HUES48 (cell line): ENCODE data around the gene SLC35F5.
"Not testable (repeated sequence)": the region's sequence is repeated elsewhere in the genome, so short reads cannot be mapped to it uniquely, and the experiment has no call there.

Experiments used
- H3K27ac ChIP-seq: one replicate; pipeline ENCODE4 v1.7.0; 2013; ENCODE audit warnings: low read depth, low read length, inconsistent platforms
- H3K27me3 ChIP-seq: 2 replicates; pipeline ENCODE4 v1.6.1; 2013; ENCODE audit warnings: mild to moderate bottlenecking, low read length; ENCODE audit not compliant: control insufficient read depth, insufficient read depth
- H3K36me3 ChIP-seq: 2 replicates; pipeline ENCODE4 v1.6.1; 2013; ENCODE audit warnings: low read length; ENCODE audit not compliant: control insufficient read depth, insufficient read depth
- H3K4me1 ChIP-seq: 2 replicates; pipeline ENCODE4 v1.6.1; 2013; ENCODE audit warnings: mild to moderate bottlenecking, low read length; ENCODE audit not compliant: control insufficient read depth, insufficient read depth
- H3K4me3 ChIP-seq: 2 replicates; pipeline ENCODE4 v1.5.1; 2013; ENCODE audit warnings: mild to moderate bottlenecking, low read depth, low read length
- H3K9ac ChIP-seq: 2 replicates; pipeline ENCODE4 v1.6.1; 2013; ENCODE audit warnings: mild to moderate bottlenecking, low read depth, low read length, moderate library complexity
- H3K9me3 ChIP-seq: 2 replicates; pipeline ENCODE4 v1.6.1; 2013; ENCODE audit warnings: low read length; ENCODE audit not compliant: control insufficient read depth, insufficient read depth

SLC35F5 gene

DNA sequence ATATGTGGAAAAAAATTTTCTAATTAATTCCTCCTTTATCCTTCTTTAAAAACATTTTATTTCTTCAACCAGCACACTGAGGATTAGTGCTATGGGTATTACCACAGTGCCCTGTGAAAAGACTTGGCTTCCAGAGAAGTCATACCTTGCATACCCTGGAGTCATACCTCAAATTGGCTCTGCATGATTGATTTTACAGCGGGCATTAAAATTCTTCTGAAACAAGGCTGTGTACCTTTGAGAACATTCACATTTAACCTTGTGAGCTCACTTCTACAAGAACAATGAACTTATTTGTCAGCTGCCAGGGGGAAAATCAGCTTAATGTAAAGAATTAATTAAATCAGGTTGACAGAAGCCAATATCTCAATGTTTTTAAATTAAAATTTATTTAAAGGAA, 44.6 kb downstream of the SLC35F5 start:
- Histone ChIP-seq H3K27me3 (no peaks in the 10 kb centered on the region), H3K27ac (no peak overlapping the region), H3K4me1 (no peaks in the 10 kb centered on the region), H3K4me3 (no peak overlapping the region), H3K9ac (no peak overlapping the region), H3K9me3 (no peaks in the 10 kb centered on the region), H3K36me3 (peaks cover 29% of the 10 kb centered on the region)

DNA sequence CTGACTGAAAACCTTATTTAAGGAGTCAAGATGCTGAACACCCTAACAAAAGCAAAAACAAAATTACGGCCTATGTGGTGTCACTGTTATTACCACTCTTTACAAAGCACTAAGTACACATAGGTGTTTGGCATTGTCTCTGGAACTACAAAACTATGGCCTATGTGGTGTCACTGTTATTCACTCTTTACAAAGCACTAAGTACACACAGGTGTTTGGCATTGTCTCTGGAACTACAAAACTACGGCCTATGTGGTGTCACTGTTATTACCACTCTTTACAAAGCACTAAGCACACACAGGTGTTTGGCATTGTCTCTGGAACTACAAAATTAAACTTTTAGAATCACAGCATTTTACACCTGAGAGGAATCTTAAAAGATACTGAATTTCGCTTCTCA, 47.4 kb downstream of the SLC35F5 start:
- Histone ChIP-seq H3K4me3 (no peak overlapping the region), H3K9me3 (no peaks in the 10 kb centered on the region), H3K4me1 (no peaks in the 10 kb centered on the region), H3K36me3 (peaks cover 10% of the 10 kb centered on the region), H3K9ac (no peak overlapping the region), H3K27ac (peak overlapping the region; percentile 74), H3K27me3 (no peaks in the 10 kb centered on the region)

DNA sequence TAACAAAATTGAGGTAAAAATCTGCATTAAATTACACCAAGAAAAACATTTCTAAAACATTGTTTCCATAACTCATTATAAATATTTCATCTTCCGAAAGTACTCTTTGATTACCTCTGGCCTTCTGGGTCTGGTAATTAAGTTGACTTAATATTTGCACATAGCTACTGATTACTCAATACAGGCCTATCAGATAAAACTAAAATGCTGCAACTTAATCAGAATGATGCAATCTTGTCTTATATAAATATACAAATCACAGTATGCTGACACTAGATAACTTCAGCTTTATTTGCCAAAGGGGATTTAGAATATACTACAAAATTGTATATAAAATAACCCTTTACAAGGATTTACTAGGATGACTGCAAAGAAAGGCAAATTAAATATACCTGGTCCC, 49.3 kb downstream of the SLC35F5 start:
- Histone ChIP-seq H3K9ac (no peak overlapping the region), H3K27ac (no peak overlapping the region), H3K4me1 (no peaks in the 10 kb centered on the region), H3K4me3 (no peak overlapping the region), H3K27me3 (no peaks in the 10 kb centered on the region), H3K9me3 (no peaks in the 10 kb centered on the region), H3K36me3 (no peaks in the 10 kb centered on the region)

DNA sequence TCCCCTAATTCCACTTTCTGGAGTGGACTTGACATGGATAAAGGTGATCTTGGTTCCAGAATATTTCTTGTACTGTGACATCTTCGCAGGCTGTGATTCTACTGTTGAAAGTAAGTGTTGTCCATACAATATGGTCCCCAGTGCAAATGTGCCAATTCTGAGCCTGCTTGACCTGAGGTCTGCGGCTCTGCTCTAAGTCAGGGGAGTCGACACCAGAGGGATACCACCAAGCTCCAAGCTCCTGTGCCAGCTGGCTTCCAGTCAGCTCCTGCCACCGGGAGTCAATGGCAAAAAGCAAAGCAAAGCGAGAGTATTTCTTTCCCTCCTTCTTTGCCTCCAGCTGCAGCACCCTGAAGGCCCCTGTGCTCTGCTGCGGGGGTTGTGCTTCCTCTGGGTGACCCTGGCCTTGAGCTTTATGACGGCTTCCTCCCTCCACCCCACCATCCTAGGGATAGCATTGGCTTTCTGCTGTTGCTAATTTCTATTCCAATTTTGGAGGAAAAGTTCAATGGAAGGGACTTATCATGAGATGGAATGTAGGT, 50.4 kb downstream of the SLC35F5 start:
- Histone ChIP-seq H3K27me3 (no peaks in the 10 kb centered on the region), H3K4me1 (no peaks in the 10 kb centered on the region), H3K9me3 (no peaks in the 10 kb centered on the region), H3K9ac (no peak overlapping the region), H3K27ac (no peak overlapping the region), H3K36me3 (no peaks in the 10 kb centered on the region), H3K4me3 (no peak overlapping the region)

DNA sequence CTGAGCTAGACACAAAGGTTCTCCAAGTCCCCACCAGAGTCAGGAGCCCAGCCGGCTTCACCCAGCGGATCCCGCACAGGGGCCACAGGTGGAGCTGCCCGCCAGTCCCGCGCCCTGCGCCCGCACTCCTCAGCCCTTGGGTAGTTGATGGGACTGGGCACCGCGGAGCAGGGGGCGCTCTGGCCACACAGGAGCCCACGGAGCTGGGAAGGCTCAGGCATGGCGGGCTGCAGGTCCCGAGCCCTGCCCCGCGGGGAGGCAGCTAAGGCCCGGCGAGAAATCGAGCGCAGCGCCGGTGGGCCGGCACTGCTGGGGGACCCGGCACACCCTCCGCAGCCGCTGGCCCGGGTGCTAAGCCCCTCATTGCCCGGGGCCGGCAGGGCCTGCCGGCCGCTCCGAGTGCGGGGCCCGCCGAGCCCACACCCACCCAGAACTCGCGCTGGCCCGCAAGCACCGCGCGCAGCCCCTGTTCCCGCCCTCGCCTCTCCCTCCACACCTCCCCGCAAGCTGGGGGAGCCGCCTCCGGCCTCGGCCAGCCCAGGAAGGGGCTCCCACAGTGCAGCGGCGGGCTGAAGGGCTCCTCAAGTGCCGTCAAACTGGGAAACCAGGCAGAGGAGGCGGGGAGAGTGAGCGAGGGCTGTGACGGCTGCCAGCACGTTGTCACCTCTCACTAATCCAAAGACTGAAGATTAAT, 52.0 kb downstream of the SLC35F5 start:
- not testable (repeated sequence) for H3K27ac ChIP-seq, H3K4me3 ChIP-seq, H3K9ac ChIP-seq, H3K4me1 ChIP-seq, H3K36me3 ChIP-seq, H3K9me3 ChIP-seq, H3K27me3 ChIP-seq

DNA sequence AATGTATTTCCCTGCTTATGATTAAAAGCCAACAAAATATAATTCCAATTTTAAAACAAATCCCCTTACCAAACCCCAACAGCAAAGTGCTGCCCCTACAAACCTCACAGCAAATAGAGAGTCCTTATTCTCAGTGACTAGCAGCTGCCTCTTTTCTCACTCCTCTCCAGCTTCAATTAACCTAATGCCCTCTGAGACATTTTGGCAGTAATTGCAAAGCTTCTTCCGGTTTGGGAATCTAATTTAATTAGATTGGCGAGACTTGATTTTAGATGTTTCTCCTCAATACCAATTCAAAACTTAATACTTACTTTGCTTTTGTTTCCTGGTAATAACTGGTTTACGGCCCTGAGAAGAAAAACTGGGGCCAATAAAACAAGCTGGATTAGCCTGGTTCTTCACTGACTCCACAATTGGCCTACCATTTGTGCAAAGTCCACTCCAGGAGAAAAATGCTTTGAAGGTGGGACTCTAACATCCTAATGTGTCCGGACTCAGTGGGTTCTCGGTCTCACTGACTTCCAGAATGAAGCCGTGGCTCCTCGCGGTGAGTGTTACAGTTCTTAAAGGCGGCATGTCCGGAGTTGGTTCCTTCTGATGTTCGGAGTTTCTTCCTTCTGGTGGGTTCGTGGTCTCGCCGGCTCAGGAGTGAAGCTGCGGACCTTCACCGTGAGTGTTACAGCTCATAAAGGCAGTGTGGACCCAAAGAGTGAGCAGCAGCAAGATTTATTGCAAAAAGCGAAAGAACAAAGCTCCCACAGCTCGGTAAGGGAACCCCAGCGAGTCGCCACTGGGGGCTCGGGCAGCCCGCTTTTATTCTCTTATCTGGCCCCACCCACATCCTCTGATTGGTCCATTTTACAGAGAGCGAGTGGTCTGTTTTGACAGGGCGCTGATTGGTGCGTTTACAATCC, 52.8 kb downstream of the SLC35F5 start:
- Histone ChIP-seq H3K9ac (no peak overlapping the region), H3K4me3 (no peak overlapping the region), H3K27ac (no peak overlapping the region), H3K4me1 (no peaks in the 10 kb centered on the region), H3K27me3 (no peaks in the 10 kb centered on the region), H3K9me3 (no peaks in the 10 kb centered on the region), H3K36me3 (no peaks in the 10 kb centered on the region)

DNA sequence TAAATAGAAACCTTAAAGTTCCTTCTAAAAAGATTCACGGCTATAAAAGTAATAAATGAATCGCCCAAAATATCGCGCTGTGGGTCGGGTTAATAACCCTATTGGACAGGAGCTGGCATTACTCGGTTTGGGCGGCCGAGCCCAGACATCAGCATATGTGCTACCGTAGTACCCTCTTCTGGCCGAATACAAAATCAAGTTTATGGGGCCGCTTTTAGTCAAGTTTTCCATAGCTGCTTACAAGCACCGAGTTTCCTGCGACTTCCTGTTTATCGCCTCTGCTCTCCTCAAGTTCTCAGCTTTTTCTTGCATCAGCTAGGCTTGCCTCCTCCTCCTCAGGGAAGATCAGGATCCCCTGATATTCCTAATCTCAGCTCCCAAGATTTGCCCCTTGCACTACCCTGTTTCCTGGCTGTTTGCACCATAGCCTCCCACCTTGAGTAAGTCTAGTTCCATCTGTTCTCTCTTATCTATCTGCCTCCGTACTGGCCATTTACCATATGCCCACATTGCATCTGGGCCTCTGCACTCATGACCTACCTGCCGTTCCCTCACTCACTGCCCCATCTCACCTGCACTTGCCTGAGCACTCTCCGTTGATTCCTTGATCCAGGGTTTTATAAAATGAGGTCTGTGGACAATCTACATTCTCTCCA, 56.1 kb downstream of the SLC35F5 start:
- Histone ChIP-seq H3K27me3 (no peaks in the 10 kb centered on the region), H3K4me1 (no peaks in the 10 kb centered on the region), H3K4me3 (no peak overlapping the region), H3K27ac (no peak overlapping the region), H3K36me3 (no peaks in the 10 kb centered on the region), H3K9me3 (peaks cover 3% of the 10 kb centered on the region; the same call in 1 of the 2 replicates), H3K9ac (no peak overlapping the region)

DNA sequence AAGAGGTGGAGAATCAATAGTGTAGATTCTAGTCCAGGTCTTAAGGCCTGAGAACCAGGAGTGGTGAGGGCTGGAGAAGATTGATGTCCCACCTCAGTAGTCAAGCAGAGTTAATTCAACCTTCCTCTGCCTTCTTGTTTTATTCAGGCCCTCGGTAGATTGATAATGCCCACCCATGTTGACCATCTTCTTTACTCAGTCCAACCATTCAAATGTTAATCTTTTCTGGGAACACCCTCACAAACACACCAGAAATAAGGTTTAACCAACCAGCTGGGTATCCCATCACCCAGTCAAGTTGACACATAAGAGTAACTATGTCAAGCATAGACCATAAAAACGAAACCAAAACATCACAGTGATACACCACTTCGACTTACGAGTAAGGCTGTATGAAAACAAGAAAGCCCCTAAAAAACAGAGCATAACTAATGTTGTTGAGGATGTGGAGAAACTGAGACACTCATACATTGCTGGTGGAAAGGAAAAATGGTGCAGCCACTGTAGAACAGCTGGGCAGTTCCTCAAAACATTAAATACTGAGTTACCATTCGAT, 57.5 kb downstream of the SLC35F5 start:
- Histone ChIP-seq H3K4me1 (no peaks in the 10 kb centered on the region), H3K9ac (no peak overlapping the region), H3K4me3 (no peak overlapping the region), H3K9me3 (peaks cover 3% of the 10 kb centered on the region; the same call in 1 of the 2 replicates), H3K27me3 (no peaks in the 10 kb centered on the region), H3K27ac (no peak overlapping the region), H3K36me3 (no peaks in the 10 kb centered on the region)

DNA sequence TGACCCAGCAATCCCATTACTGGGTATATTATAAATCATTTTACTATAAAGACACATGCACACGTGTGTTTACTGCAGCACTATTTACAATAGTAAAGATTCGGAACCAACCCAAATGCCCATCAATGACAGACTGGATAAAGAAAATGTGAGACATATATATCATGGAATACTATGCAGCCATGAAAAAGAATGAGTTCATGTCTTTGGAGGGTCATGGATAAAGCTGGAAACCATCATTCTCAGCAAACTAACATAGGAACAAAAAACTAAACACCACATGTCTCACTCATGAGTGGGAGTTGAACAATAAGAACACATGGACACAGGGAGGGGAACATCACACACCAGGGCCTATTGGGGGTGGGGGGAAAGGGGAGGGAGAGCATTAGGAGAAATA, 58.2 kb downstream of the SLC35F5 start:
- H3K9ac ChIP-seq, H3K4me3 ChIP-seq, H3K36me3 ChIP-seq, H3K27ac ChIP-seq, H3K9me3 ChIP-seq, H3K4me1 ChIP-seq, H3K27me3 ChIP-seq: not testable (repeated sequence)

DNA sequence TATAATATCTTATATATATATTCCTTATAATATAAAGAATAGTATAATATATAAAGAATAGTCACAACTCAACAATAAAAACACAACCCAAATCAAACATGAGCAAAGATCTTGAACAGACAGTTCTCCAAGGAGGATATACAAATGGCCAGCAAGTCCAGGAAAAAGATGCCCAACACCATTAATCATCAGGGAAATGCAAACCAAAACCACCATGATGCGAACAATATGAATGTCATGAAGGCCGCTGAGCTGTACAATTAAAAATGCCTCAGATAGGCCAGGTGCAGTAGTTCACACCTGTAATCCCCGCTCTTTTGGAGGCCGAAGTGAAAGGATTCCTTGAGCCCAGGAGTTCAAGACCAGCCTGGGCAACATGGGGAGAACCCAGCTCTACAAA, 58.9 kb downstream of the SLC35F5 start:
- H3K9me3 ChIP-seq: peaks cover 3% of the 10 kb centered on the region; the same call in 1 of the 2 replicates
- no peak overlapping the region for H3K4me3 ChIP-seq
- no peaks in the 10 kb centered on the region for H3K4me1 ChIP-seq
- H3K27me3 ChIP-seq: no peaks in the 10 kb centered on the region
- no peak overlapping the region for H3K9ac ChIP-seq
- H3K36me3 ChIP-seq: no peaks in the 10 kb centered on the region
- H3K27ac ChIP-seq: no peak overlapping the region
